ENCODE data around the gene ZNF365.

DNA sequence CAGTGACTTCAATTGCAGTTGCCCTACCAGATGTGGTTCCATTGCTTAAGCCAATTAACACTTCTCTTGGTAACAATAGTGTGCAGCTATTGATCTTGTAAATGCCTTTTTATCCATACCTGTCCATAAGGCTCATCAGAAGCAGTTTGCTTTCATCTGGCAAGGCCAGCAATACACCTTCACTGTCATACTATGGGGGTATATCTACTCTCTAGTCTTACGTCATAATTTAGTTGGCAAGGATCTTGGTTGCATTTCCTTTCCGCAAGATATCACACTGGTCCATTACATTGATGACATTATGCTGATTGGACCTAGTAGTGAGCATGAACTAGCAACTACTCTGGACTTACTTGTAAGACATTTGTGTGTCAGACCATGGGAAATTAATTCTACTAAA lies 17.7 kb upstream of the ZNF365 start:
- TF ChIP-seq, protein P1, sequence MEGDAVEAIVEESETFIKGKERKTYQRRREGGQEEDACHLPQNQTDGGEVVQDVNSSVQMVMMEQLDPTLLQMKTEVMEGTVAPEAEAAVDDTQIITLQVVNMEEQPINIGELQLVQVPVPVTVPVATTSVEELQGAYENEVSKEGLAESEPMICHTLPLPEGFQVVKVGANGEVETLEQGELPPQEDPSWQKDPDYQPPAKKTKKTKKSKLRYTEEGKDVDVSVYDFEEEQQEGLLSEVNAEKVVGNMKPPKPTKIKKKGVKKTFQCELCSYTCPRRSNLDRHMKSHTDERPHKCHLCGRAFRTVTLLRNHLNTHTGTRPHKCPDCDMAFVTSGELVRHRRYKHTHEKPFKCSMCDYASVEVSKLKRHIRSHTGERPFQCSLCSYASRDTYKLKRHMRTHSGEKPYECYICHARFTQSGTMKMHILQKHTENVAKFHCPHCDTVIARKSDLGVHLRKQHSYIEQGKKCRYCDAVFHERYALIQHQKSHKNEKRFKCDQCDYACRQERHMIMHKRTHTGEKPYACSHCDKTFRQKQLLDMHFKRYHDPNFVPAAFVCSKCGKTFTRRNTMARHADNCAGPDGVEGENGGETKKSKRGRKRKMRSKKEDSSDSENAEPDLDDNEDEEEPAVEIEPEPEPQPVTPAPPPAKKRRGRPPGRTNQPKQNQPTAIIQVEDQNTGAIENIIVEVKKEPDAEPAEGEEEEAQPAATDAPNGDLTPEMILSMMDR (IDR thresholded peaks at IDR 0.05) = no peak
- TF ChIP-seq POLR2A (IDR thresholded peaks at IDR 0.05) (no peak), POLR2AphosphoS5 (IDR thresholded peaks at IDR 0.05) (no peak)

Measured in breast epithelium (tissue), 3 donors.